GM12872 (cell line): ENCODE measurements around the gene COG1.

Experiments
- TF ChIP-seq, protein P1 (sequence below): IDR thresholded peaks from 3 replicates; pipeline ENCODE4 v1.5.1; 2011; ENCODE audit warnings: low read depth, mild to moderate bottlenecking, low read length, moderate library complexity; ENCODE audit not compliant: insufficient read depth

The COG1 gene

DNA sequence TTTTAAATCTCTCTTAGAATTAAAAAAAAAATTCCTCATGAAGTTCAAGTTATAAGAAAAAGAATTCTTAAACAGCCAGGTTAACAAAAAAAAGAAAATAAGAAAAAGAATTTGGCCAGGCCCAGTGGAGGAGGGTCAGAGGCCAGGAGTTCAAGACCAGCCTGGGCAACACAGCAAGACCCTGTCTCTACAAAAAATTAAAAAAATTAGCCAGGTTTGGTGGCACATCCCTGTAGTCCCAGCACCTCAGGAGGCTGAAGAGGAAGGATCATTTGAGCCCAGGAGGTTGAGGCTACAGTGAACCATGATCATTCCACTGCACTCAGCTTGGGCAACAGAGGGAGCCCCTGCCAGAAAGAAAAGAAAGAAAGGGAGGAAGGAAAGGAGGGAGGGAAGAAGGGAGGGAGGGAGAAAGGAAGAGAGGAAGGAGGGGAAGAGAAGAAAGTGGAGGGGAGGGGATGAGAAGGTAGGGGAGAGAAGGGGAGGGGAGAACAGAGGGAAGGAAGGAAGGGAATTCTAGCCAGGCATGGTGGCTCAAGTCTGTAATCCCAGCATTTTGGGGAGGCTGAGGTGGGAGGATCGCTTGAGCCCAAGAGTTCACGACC, 30.9 kb downstream of the COG1 start:
- TF ChIP-seq, protein P1, sequence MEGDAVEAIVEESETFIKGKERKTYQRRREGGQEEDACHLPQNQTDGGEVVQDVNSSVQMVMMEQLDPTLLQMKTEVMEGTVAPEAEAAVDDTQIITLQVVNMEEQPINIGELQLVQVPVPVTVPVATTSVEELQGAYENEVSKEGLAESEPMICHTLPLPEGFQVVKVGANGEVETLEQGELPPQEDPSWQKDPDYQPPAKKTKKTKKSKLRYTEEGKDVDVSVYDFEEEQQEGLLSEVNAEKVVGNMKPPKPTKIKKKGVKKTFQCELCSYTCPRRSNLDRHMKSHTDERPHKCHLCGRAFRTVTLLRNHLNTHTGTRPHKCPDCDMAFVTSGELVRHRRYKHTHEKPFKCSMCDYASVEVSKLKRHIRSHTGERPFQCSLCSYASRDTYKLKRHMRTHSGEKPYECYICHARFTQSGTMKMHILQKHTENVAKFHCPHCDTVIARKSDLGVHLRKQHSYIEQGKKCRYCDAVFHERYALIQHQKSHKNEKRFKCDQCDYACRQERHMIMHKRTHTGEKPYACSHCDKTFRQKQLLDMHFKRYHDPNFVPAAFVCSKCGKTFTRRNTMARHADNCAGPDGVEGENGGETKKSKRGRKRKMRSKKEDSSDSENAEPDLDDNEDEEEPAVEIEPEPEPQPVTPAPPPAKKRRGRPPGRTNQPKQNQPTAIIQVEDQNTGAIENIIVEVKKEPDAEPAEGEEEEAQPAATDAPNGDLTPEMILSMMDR: no peak

DNA sequence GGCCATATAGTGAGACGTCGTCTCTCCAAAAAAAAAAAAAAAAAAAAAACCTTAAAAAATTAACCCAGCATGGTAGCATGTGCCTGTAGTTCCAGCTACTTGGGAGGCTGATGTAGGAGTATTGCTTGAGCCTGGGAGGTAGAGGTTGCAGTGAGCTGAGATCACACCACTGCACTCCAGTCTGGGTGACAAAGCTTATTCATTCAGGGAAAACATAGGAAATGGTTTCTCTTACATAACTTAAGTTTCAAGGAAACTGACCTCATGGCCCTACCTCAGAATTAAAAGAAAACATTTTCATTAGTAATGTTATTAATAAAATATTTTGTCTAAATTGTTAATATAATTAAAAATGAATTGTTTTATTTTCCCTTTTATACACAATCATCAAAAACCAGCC, 31.4 kb downstream of the COG1 start:
- TF ChIP-seq, protein P1: no peak

DNA sequence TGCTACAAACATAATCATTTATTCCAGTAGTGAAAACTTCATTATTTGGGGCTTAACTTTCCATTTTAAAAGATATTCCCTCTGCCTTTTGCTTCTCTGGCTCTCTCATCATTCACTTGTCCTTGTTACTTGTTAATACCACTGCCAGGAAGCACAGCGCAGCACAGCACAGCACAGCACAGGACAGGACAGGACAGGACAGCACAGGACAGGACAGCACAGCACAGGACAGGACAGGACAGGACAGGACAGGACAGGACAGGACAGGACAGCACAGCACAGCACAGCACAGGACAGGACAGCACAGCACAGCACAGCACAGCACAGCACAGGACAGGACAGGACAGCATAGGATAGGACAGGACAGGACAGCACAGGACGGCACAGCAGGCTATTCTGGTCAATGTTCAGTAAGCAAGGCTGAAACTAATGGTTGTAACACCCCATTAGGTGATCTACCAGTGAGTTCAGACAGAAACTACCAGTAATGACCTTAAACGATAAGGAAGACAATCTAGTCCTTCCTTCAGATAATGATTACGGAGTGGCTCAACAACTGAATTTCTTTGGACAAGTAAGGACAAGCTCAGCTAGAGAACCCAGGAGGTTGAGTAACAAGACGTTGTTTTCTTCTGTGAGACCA, 31.9 kb downstream of the COG1 start:
- TF ChIP-seq, protein P1: no peak

DNA sequence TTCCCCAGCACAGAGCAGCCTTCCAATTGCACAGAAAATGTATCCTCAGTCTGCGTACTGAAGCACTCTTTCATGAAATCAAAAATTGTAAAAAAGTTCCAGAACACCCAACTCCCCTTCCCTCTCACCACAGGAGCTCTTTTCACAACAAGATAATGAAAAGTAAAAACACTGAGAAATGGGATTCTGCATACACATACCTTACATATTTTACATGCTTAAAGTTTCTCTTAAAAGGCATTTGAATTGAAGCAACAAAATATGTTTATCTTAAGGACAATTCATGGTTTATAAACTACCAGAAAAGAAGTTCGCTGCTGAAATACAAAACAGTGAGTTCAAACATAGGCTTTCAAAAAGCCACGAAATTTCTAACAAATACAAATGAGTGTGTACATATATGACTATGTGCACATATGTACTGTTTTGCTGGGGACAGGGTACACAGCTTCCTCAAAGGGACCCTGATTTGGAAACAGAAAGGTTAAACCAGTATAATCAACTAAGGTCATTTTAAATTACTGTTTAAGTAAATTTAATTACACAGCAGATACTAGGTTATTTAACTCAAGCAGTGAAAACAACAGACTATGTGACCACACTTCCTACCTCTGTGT, 33.8 kb downstream of the COG1 start:
- TF ChIP-seq, protein P1: no peak

DNA sequence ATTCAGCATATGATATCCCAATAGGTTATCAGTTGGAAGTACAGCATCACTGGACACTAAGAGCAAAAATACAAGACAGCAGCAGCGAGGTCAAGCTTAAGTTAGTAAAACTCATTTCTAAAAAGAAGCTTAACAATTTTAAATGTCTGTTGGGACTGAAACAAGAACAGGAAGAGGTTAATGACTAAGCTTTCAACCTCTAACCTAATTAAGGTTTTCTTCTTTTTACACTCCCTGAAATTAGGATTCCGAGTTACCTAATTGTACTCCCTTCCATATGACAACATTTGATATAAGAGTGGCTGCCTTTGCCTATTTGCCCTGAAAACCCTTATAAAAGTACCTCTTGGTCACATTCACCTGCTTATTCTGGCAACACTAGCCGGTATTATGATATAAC, 34.5 kb downstream of the COG1 start:
- TF ChIP-seq, protein P1: no peak

DNA sequence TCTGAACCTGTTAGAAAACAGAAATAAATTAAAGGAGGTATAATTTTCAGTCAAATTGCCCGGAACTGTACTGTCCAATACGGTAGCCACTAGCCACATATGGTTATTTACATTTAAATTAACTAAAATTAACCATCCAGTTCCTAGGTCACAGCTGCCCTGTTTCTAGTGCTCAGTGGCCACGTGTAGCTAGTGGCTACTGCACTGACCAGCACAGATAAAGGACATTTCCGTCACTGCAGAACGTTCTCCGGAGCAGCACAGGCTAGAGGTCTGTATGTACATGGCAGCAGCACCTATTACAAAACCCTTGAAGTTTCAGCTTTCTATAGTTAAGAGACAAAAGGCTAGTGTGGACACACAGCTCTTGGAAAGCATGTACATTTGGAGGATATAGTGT, 35.1 kb downstream of the COG1 start:
- TF ChIP-seq, protein P1: no peak

DNA sequence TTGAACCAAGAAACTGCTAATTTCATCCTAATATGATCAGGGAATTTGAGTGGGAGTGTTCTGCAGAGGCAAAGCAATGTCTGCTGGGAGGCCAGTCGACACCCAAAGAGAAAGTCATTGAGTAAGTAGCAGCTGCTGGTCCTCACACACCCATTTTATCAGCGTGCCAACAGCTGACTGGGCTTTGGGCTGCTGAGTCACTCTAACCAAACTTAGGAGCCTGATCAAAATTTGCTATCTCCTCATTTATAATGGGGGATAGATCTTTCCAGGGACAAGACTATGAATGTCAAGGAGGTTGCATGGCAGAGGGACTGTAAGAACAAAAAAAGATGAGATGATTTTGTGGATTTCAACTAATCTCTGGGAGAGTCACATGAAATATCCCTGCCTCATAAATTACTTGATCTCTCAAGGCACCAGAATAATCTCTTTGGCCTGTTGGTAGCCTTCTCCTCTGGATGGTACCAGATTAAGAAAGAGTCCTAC, 35.9 kb downstream of the COG1 start:
- TF ChIP-seq, protein P1: no peak
